GM06990 (cell line): ENCODE measurements around the gene NDST1.

Experiments used
- DNase-seq: peaks from one replicate; pipeline ENCODE4 v3.0.0-alpha.2; 2011; ENCODE audit not compliant: insufficient read length; ENCODE audit errors: extremely low read depth
- H3K27me3 ChIP-seq: replicated peaks from 2 replicates; pipeline ENCODE4 v1.6.0; 2011; ENCODE audit warnings: low read length; ENCODE audit not compliant: control insufficient read depth, insufficient read depth
- H3K36me3 ChIP-seq: 2 replicates; pipeline ENCODE4 v1.5.1; 2011; ENCODE audit warnings: low read length; ENCODE audit not compliant: control insufficient read depth, insufficient read depth
- H3K4me3 ChIP-seq: replicated peaks from 2 replicates; pipeline ENCODE4 v1.5.1; 2011; ENCODE audit warnings: low read depth, mild to moderate bottlenecking, control low read depth, low read length
- TF ChIP-seq, protein P1 (sequence below): IDR thresholded peaks from 2 replicates; pipeline ENCODE4 v1.5.1; 2011; ENCODE audit warnings: low read length, control low read depth, mild to moderate bottlenecking, inconsistent platforms; ENCODE audit not compliant: insufficient read depth, poor library complexity, severe bottlenecking

Gene NDST1

DNA sequence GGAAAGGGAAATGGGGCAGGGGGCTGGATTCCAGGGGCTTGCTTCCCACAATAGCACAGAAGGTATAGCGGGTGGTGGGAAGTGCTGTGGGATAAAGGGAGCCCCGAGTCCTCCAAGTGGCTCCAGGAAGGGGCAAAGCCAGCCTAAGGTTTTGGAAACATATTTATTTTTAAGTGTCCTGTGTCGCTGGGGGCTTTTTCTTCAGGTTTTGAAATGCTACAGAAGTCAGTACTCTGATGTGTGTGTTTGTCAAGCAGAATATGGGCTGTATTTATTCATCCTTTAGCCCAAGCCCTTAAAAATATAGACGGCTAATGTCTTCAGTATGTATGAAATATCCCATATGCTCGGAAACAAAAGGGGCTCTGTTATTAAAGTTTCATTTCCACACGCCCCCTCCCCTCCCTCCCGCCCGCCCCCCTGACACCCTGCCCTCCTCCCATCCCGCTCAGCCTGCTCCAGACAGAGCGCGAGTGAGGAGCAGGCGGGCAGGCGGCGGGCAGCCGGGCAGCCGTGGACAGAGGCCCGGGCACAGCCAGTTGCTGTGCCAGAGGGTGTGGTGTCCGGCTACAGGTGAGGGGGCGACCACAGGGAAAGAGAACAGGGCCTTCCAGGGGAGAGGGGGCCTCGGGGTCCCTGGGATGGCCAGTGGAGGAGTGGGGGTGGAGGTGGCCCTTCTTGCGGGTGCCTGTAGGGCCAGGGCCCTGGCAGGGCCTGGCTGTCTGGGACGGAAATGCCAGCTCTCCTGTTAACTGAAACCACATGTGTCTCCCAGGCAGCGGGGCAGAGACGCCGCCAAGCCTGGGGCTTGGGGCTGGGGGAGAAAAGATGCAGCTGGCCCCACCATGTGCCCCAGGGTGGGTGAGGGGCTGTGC lies 92.9 kb downstream of the NDST1 start:
- H3K36me3 ChIP-seq = no peaks in the 10 kb centered on the region
- no peaks in the 10 kb centered on the region for H3K27me3 ChIP-seq
- no peak overlapping the region for H3K4me3 ChIP-seq
- TF ChIP-seq, protein P1, sequence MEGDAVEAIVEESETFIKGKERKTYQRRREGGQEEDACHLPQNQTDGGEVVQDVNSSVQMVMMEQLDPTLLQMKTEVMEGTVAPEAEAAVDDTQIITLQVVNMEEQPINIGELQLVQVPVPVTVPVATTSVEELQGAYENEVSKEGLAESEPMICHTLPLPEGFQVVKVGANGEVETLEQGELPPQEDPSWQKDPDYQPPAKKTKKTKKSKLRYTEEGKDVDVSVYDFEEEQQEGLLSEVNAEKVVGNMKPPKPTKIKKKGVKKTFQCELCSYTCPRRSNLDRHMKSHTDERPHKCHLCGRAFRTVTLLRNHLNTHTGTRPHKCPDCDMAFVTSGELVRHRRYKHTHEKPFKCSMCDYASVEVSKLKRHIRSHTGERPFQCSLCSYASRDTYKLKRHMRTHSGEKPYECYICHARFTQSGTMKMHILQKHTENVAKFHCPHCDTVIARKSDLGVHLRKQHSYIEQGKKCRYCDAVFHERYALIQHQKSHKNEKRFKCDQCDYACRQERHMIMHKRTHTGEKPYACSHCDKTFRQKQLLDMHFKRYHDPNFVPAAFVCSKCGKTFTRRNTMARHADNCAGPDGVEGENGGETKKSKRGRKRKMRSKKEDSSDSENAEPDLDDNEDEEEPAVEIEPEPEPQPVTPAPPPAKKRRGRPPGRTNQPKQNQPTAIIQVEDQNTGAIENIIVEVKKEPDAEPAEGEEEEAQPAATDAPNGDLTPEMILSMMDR = no peak
- no peak for DNase-seq

DNA sequence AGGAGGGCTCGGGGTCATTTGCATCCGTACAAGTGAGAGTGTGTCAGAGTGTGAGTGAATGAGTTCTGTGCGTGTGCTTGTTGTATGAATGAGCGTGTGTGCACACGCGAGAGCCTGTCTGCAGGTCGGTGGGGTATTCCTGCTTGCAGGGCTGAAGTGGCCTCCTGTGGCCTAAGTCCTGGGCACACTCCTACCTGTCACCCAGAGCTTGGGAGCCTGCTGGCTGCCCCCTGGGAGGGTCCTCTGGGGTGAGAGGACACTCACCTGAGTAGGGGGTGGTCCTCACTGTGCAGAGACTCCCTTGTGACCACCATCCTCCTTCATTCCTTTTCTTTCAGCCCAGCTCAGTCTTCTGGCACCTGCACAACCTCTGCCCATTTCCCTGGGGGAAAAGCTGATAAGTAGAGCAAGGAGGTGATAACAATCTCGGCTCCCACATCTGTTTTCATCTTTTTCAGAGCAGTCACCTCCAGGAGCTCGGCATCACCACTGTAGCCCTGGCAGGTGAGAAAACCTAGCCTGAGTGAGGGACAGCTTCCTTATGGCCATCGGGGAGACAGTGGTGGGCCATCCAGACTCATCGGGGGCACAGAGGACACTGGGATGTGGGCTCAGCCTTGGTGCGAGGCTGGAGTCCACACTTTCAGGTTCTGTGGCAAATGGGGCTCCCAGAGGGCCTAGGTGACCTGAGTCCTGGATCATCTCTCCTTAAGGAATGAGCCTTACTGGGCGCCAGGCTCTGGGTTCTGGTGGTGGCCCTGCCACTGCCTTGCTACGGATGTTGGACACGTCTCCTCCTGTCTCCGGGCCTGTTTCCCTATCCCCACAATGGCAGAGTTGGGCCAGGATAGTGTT lies 93.8 kb downstream of the NDST1 start:
- no peak for DNase-seq
- Histone ChIP-seq H3K27me3 (no peaks in the 10 kb centered on the region), H3K4me3 (no peak overlapping the region), H3K36me3 (no peaks in the 10 kb centered on the region)
- TF ChIP-seq, protein P1 = no peak

DNA sequence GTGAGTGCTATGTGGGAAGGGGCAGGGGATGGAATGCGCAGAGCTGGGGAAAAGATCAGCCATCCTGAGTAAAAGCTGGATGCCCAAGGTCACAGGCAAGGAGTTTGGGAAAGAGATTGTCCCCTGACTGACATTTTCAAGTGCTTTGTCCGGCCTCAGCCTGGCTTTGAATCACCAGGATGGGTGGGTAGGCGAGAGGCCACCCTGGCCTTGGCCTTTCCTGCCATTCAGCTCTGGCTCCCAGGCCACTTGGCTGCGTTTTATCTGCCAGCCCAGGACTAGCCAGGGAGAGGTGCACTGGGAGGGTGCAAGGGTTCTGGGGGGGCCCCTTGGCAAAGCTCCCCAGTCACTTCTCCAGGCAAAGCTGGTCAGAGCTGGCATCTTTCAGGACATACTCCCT lies 95.1 kb downstream of the NDST1 start:
- no peak for DNase-seq
- TF ChIP-seq, protein P1 = no peak
- Histone ChIP-seq H3K4me3 (no peak overlapping the region), H3K36me3 (no peaks in the 10 kb centered on the region), H3K27me3 (no peaks in the 10 kb centered on the region)

DNA sequence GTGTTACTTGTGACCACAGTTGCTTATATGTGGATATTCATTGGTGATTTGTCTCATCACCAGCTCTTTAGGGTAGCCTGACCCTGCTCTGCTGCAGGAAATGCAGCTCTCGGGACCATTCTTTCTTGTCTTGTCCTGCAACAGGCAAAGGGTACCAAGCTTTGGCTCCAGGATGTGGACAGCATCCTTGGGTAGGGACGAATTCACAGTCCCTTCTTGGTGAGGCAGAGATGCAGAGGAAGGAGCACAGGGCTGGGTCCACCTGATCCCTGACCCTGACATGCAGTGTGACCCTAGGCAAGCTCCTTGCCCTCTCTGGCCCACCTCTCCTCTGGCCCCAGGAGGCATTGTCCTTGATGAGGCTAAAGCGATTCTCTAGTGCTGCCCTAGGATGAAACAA lies 95.6 kb downstream of the NDST1 start:
- Histone ChIP-seq H3K4me3 (no peak overlapping the region), H3K27me3 (no peaks in the 10 kb centered on the region), H3K36me3 (no peaks in the 10 kb centered on the region)
- no peak for DNase-seq
- TF ChIP-seq, protein P1 = no peak

DNA sequence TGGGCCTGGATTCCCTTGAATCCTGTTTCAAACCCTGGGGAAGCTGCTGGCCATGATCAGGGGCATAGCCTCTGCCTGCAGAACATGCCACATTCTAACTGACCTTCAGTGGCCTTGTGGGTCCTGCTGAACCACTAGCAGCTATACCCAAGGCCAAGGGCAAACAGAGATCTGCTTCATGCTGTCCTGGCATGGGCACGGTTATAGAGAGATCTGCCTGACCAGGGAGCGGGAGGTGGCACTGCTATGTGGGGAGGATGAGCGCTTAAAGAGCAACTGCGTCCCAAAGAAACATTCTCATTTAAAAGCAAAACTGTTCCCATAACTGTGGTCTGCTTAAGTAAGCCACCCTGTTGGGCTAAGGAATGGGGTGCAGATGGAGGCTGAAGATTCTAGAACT lies 96.1 kb downstream of the NDST1 start:
- Histone ChIP-seq H3K36me3 (no peaks in the 10 kb centered on the region), H3K4me3 (no peak overlapping the region), H3K27me3 (no peaks in the 10 kb centered on the region)
- no peak for DNase-seq
- TF ChIP-seq, protein P1 = no peak
